GM12864 (cell line): ENCODE measurements around the gene SYT7.

Experiments used
- DNase-seq: peaks from one replicate; pipeline ENCODE4 v3.0.0-alpha.2; 2011; ENCODE audit warnings: low read depth
- H3K4me3 ChIP-seq: 2 replicates; pipeline ENCODE4 v1.5.1; 2011; ENCODE audit warnings: mild to moderate bottlenecking, low read depth, low read length, control low read depth
- TF ChIP-seq, protein P1 (sequence below): IDR thresholded peaks from 2 replicates; pipeline ENCODE4 v1.5.1; 2011; ENCODE audit warnings: low read depth, mild to moderate bottlenecking, moderate library complexity, low read length, control low read depth, inconsistent platforms; ENCODE audit errors: missing control alignments

The SYT7 gene

DNA sequence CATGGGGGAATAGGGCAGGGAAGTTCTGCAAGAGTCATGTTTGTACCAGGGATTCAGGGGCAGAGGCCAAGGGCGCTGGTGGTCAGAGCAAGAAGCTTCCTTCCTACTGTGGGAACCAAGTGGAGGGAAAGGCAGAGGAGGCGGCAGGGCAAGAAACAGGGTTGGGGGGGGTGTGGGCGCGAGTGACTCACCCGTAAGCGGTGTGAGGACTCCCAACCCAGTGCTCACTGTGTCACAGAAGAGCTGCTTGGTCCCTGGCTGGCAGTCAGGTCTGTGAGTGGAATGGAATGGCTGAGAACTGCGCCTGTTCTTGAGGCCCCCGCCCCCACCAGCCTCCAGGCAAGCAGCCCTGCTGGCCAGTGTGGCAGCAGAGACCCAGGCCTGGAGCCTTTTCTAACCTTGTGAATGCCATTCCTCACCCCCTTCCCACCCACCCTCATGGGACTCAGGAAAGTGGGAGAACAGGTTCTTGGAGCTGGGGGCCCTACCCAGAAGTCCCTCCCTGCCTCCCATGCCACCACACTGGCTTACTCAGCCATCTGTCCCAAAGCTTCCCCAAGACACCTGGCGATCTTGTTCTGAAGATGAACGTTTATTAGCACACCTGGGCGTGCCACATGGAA lies 67.6 kb downstream of the SYT7 start:
- no peak for DNase-seq
- no peak overlapping the region for H3K4me3 ChIP-seq
- TF ChIP-seq, protein P1, sequence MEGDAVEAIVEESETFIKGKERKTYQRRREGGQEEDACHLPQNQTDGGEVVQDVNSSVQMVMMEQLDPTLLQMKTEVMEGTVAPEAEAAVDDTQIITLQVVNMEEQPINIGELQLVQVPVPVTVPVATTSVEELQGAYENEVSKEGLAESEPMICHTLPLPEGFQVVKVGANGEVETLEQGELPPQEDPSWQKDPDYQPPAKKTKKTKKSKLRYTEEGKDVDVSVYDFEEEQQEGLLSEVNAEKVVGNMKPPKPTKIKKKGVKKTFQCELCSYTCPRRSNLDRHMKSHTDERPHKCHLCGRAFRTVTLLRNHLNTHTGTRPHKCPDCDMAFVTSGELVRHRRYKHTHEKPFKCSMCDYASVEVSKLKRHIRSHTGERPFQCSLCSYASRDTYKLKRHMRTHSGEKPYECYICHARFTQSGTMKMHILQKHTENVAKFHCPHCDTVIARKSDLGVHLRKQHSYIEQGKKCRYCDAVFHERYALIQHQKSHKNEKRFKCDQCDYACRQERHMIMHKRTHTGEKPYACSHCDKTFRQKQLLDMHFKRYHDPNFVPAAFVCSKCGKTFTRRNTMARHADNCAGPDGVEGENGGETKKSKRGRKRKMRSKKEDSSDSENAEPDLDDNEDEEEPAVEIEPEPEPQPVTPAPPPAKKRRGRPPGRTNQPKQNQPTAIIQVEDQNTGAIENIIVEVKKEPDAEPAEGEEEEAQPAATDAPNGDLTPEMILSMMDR, result no peak

DNA sequence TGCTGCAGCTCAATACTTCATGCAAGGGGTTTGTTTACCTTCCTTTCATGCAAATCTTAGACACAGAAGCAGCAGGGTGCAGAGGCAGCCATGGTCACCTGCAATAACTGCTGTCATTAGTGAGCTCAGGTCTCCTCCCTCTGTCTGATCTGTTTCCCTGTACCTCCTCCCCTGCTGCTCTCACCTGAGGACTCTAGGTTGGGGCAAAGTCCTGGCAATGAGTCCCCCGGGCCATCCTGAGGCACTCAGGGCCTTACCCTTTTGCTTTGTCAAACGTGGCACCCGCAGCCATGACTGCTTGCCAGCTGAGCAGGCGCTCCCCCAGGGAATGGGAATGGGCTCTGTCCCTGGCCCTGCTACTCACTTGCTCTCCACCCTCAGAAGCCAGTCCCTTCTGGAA lies 68.4 kb downstream of the SYT7 start:
- no peak overlapping the region for H3K4me3 ChIP-seq
- TF ChIP-seq, protein P1, result no peak
- no peak for DNase-seq

DNA sequence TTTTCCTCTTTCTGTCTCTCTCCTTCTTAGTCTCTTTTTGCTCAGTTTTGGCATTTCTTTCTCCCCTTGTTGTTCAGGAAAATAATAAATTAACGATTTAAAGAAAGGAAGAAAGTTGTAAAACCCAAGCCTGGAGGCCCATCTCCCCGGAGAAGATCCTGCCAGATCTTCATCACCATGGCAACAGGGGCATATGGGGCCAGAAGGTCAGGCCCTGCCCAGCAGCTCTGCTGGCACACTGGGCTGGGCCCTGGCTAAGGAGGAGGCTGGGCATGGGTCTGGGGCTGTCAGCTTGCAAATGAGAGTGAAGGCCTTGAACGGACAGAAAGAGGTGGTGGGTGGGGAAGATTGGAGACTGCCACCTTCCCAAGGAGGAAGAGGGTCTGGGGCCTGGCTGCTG lies 69.5 kb downstream of the SYT7 start:
- TF ChIP-seq, protein P1, result no peak
- no peak for DNase-seq
- H3K4me3 ChIP-seq, result no peak overlapping the region

DNA sequence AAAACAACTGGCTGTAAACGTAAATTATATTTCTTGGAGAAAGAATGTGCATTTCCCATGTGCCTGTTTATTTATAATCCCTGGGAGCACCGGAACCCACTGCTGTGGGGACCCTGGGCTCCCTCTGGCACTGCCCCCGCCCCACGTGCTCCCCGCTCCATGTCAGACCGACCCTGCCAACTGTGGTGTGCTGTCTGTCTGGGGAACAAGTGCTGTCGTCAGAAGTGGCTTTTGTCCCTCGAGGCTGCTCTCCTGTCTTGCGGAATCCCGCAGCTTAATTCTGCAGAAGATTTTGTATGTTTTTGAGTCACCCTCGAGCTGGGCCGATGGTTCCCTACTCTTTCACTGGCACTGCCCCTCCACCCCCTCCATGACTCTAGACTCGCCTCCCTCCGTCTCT lies 69.9 kb downstream of the SYT7 start:
- H3K4me3 ChIP-seq, result no peak overlapping the region
- TF ChIP-seq, protein P1, result no peak
- DNase-seq, result no peak

DNA sequence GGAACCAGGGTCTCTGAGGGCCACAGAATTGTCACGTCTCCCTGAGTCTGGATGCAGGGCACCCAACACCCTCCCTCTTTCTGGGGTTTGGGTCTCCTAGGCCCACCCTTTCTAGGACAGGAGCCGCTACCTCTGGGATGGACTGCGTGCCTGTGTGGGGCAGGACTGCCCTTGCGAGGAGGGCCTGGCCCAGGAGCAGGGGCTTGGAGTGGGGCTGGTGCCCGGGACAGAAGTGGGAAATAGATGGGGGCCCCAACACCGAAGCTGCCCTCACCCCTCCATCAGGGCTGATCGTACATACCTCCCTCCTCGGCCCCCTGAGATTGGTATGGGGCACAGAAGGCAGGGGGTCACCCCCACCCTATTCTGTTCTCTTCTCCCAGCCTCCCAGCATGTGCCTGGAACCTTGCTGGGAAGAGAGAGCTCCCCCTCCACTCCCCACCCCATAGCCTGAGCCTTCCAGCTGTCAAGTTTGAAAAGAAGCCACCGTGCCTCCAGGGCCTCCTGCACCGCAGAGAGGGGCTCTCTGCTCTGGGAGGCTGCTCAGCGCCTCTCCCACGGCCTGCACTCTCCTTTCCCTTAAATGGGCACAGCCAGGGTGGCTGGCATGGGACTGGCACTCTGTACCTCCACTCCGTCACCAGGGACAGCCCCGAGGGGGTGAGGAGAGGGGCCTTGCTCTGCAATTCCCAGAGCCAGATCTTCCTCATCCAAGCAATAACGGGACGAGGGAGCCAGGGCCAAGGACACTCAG lies 70.5 kb downstream of the SYT7 start:
- no peak overlapping the region for H3K4me3 ChIP-seq
- DNase-seq, result no peak
- TF ChIP-seq, protein P1, result no peak

DNA sequence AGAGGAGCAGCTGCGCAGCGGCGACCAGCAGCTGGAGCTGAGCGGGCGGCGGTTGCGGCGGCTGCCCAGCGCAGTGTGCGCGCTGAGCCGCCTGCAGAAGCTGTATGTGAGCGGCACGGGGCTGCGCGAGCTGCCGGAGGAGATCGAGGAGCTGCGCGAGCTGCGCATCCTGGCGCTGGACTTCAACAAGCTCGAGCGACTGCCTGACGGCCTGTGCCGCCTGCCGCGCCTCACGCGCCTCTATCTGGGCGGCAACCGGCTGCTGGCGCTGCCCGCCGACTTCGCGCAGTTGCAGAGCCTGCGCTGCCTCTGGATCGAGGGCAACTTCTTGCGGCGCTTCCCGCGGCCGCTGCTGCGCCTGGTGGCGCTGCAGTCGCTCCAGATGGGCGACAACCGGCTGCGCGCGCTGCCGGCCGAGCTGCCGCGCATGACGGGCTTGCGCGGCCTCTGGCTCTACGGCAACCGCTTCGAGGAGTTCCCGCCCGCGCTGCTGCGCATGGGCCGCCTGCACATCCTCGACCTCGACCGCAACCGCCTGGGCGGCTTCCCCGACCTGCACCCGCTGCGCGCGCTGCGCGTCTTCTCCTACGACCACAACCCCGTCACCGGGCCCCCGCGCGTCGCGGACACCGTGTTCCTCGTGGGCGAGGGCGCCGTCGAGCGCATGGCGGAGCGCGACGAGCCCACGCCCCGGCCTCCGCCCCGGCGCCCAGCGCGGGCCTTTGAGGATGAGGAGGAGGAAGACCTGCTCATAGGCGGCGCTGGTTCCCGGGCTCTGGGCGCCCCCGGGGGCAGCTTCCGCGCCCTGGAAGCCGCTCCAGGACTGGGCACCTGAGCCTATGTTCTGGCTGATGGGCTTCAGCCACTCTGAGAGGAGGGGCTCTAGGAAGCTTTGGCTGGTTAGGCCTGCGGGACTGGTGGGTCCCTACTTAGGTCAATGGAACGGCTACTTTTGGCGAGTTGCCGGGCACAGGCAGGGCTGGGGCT lies 71.5 kb downstream of the SYT7 start:
- TF ChIP-seq, protein P1, result peak; percentile 61
- DNase-seq, result peak; percentile 29
- H3K4me3 ChIP-seq, result peak overlapping the region; percentile 23; the same call in 1 of the 2 replicates
